Karpas-422 (cell line): Measurements from ENCODE around the gene NUP188. TPM values are rescaled to one million over a fixed set of nuclear protein-coding genes. Genes with fewer than 3 reads are reported as not detected.

Source experiments
- DNase-seq: peaks from one replicate; pipeline ENCODE4 v3.0.0-alpha.2; 2015
- H2AFZ ChIP-seq: fragments of 200-600 bp; sonication (generic); 2 replicates; pipeline ENCODE4 v1.6.1; 2014; ENCODE audit warnings: antibody characterized with exemption, low read length, mixed read lengths
- H3K27ac ChIP-seq: fragments of 200-600 bp; sonication (generic); 2 replicates; pipeline ENCODE4 v1.5.1; 2014; ENCODE audit warnings: mild to moderate bottlenecking, low read length, moderate library complexity
- H3K27me3 ChIP-seq: fragments of 200-600 bp; sonication (generic); 2 replicates; pipeline ENCODE4 v1.6.1; 2014; ENCODE audit warnings: low read length, mixed read lengths
- H3K36me3 ChIP-seq: fragments of 200-600 bp; sonication (generic); 2 replicates; pipeline ENCODE4 v1.6.1; 2014; ENCODE audit warnings: low read length, mixed read lengths; ENCODE audit not compliant: insufficient read depth
- H3K4me1 ChIP-seq: fragments of 200-600 bp; sonication (generic); 2 replicates; pipeline ENCODE4 v1.6.1; 2014; ENCODE audit warnings: mild to moderate bottlenecking, low read length, mixed read lengths
- H3K4me2 ChIP-seq: fragments of 200-600 bp; sonication (generic); 2 replicates; pipeline ENCODE4 v1.6.1; 2014; ENCODE audit warnings: low read length, low read depth, mild to moderate bottlenecking; ENCODE audit not compliant: poor library complexity, severe bottlenecking
- H3K4me3 ChIP-seq: fragments of 200-600 bp; sonication (generic); 2 replicates; pipeline ENCODE4 v1.5.1; 2014; ENCODE audit warnings: mild to moderate bottlenecking, antibody characterized with exemption, low read length, mixed read lengths
- H3K79me2 ChIP-seq: fragments of 200-600 bp; sonication (generic); 2 replicates; pipeline ENCODE4 v1.6.1; 2014; ENCODE audit warnings: mild to moderate bottlenecking, low read length, mixed read lengths
- H3K9ac ChIP-seq: fragments of 200-600 bp; sonication (generic); 2 replicates; pipeline ENCODE4 v1.6.0; 2014; ENCODE audit warnings: low read length
- H3K9me2 ChIP-seq: fragments of 200-600 bp; sonication (generic), shearing (Covaris generic); replicated peaks from 2 replicates; pipeline ENCODE4 v1.6.0; 2014; ENCODE audit warnings: mild to moderate bottlenecking, low read length, moderate library complexity; ENCODE audit not compliant: insufficient read depth
- H3K9me3 ChIP-seq: fragments of 300-700, 200-600 bp; sonication (generic); 2 replicates; pipeline ENCODE4 v1.6.1; 2014; ENCODE audit warnings: low read length, mixed read lengths
- H4K20me1 ChIP-seq: fragments of 200-600 bp; sonication (generic); 2 replicates; pipeline ENCODE4 v1.6.1; 2014; ENCODE audit warnings: mild to moderate bottlenecking, antibody characterized with exemption, low read length, low read depth; ENCODE audit not compliant: insufficient read depth
- total RNA-seq: library from RNA; depleted of rRNA; stranded (reverse); fragments of >200 nt; shearing (Covaris generic); gene quantifications from 2 replicates; pipeline ENCODE4 v1.2.3, GENCODE V29; 2014; ENCODE audit warnings: low replicate concordance; rRNA removed

NUP188 gene, protein sequence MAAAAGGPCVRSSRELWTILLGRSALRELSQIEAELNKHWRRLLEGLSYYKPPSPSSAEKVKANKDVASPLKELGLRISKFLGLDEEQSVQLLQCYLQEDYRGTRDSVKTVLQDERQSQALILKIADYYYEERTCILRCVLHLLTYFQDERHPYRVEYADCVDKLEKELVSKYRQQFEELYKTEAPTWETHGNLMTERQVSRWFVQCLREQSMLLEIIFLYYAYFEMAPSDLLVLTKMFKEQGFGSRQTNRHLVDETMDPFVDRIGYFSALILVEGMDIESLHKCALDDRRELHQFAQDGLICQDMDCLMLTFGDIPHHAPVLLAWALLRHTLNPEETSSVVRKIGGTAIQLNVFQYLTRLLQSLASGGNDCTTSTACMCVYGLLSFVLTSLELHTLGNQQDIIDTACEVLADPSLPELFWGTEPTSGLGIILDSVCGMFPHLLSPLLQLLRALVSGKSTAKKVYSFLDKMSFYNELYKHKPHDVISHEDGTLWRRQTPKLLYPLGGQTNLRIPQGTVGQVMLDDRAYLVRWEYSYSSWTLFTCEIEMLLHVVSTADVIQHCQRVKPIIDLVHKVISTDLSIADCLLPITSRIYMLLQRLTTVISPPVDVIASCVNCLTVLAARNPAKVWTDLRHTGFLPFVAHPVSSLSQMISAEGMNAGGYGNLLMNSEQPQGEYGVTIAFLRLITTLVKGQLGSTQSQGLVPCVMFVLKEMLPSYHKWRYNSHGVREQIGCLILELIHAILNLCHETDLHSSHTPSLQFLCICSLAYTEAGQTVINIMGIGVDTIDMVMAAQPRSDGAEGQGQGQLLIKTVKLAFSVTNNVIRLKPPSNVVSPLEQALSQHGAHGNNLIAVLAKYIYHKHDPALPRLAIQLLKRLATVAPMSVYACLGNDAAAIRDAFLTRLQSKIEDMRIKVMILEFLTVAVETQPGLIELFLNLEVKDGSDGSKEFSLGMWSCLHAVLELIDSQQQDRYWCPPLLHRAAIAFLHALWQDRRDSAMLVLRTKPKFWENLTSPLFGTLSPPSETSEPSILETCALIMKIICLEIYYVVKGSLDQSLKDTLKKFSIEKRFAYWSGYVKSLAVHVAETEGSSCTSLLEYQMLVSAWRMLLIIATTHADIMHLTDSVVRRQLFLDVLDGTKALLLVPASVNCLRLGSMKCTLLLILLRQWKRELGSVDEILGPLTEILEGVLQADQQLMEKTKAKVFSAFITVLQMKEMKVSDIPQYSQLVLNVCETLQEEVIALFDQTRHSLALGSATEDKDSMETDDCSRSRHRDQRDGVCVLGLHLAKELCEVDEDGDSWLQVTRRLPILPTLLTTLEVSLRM (N-terminal part only)
- total RNA-seq = 32.1 and 49.0 TPM in 2 replicates

DNA sequence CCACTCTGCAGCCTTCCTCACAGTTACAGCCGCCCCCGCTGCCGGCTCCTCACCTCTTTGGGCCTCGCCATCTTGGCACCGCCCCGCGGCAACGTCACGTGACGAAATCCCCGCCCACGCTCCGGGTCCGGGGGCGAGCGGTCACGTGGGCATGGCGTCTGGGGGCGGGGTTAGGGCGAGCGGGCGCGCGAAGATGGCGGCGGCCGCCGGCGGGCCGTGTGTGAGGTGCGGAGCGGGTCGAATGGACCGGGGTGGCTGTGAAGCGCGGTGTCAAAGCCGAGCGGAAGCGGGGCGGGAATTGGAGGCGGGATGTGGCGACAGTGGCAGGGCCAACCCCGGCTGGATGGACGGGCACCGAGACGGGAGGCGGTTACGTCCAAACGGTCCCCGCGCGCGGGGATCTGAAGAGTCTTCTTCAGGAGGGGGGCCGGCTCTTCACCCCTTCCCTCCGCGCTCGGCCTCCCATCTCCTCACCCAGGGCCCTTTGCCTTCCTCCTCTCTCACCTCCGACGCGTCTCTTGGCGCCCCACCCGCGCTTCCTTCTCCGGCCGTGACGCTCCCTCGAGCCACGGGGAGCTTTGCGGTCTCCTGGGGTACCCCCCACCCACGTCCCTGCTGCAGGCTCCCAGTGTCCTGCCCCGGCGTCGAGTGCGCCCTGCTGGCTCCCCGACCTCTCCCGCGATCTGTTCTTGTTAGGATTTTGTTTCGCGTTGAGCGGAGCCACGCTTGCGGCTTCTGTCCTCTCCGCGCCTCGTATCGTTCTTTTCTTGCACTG, at the start of gene NUP188, which contains the start of gene DOLK:
Gene NUP188 (plus strand): TSS at position 173 of the 775 bp plus-strand sequence. CDS start 21 bp downstream, at position 194.
Gene DOLK (minus strand): TSS at position 77 of the 775 bp plus-strand sequence. CDS start 300 bp downstream, outside the sequence.
- no peaks in the 10 kb centered on the region for H3K9me3 ChIP-seq
- H3K36me3 ChIP-seq = peaks cover 3% of the 10 kb centered on the region; the same call in 1 of the 2 replicates
- H3K79me2 ChIP-seq = peaks cover 35% of the 10 kb centered on the region
- peak within 1 kb of the TSS; percentile 97 for H3K4me3 ChIP-seq
- H3K4me2 ChIP-seq = peak within 1 kb of the TSS; percentile 98
- H3K9ac ChIP-seq = peak within 1 kb of the TSS; percentile 97
- H3K9me2 ChIP-seq = no peaks in the 10 kb centered on the region
- DNase-seq = peak; percentile 99
- H4K20me1 ChIP-seq = no peaks in the 10 kb centered on the region
- no peaks in the 10 kb centered on the region for H3K27me3 ChIP-seq
- peaks cover 19% of the 10 kb centered on the region for H3K4me1 ChIP-seq
- H3K27ac ChIP-seq = peak within 1 kb of the TSS; percentile 64
- peak within 1 kb of the TSS; percentile 86 for H2AFZ ChIP-seq

DNA sequence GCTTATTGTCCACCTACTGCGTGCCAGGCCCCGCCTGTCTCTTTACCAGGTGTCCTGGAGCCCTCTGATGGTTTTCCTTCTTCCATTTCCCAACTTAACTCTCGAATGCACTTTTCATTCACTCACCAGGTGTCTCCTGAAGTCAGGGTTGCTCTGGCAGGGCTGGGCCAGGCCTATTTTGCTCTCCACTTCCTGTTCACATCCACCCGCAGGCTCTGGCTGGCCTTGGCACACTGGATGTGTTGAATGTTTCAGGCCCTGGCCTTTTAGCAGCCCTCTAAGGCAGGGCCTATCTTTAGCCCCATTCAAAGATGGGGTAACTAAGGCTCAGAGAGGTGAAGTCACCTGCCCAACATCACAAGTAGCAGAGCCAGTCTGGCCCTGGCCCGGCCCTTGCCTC, 49.1 kb upstream of the NUP188 start:
- no peak overlapping the region for H3K9ac ChIP-seq
- peaks cover 17% of the 10 kb centered on the region for H3K4me1 ChIP-seq
- H3K4me2 ChIP-seq = no peak overlapping the region
- H3K4me3 ChIP-seq = no peak overlapping the region
- no peaks in the 10 kb centered on the region for H3K27me3 ChIP-seq
- no peaks in the 10 kb centered on the region for H4K20me1 ChIP-seq
- no peak for DNase-seq
- no peaks in the 10 kb centered on the region for H3K9me2 ChIP-seq
- no peak overlapping the region for H2AFZ ChIP-seq
- no peak overlapping the region for H3K27ac ChIP-seq
- no peaks in the 10 kb centered on the region for H3K36me3 ChIP-seq
- H3K9me3 ChIP-seq = no peaks in the 10 kb centered on the region
- peaks cover 3% of the 10 kb centered on the region; the same call in 1 of the 2 replicates for H3K79me2 ChIP-seq

DNA sequence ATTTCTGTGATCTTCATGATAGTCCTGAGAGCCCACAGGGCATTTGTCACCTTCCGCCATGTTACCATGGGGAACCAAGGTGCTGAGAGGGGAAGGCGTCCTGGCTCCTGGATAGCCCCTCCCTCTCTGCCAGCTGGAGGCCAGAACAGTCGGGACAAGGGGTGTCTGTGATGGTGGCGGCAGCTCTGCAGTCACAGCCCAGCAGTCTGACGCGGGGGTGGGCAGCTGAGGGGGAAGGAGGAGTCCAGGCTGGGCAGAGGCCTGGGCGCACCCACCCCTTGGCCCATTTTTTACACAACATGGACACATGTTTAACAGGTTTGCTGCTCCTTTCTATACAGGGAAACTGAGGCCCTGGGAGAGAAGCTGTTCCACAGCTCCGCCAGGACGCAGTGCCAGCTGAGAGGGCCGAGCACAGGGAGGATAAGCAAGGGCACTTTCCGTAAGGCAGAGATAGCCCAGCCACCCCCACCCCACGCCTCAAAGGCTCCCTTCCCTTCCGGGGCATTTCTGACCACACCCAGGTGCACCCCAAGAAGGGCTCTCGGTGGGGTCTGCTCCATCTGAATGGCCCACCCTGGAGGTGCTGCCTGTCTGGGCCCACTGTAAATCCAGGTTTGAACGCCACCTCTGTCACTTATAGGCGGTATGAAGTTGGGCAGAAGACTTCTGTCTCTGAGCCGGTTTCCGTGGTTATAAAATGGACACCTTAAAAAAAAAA, 48.5 kb upstream of the NUP188 start:
- Histone ChIP-seq H3K27ac (no peak overlapping the region), H3K9ac (no peak overlapping the region), H3K4me2 (no peak overlapping the region), H3K36me3 (no peaks in the 10 kb centered on the region), H3K27me3 (no peaks in the 10 kb centered on the region), H2AFZ (no peak overlapping the region), H3K9me2 (no peaks in the 10 kb centered on the region), H3K4me1 (peaks cover 17% of the 10 kb centered on the region), H3K9me3 (no peaks in the 10 kb centered on the region), H4K20me1 (no peaks in the 10 kb centered on the region), H3K79me2 (peaks cover 3% of the 10 kb centered on the region; the same call in 1 of the 2 replicates), H3K4me3 (no peak overlapping the region)
- no peak for DNase-seq

DNA sequence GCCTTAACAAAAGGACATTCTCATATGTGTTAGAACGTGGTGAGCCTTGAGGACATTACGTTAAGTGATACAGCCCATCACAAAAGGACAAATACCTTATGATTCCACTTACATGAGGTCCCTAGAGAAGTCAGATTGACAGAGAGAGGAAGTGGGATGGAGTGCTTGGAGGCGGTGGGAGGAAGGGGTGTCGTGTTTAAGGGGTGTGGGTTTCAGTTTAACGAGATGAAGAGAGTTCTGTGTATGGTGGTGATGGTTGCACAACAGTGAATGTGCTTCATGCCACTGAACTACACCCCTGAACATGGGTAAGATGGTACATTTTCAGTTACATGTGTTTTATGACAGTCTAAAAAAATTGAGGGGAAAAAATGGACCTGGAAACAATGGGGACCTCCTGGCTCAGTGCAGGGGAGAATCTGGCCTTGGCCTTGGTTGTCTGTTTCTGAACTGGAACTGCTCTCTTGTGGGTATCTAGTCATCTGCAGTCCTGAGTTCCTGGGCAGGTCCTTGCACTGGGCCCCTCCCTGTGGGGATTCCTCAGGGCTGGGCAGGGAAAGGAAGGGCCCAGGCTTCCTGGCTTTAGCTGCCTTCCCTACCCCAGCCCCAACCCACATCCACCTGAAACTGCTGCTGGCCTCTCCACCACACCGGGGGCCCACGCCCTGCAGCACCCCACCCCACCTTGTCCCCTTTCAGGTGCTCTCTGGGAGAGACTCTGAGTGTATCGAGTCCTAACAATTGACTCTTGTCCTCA, 47.8 kb upstream of the NUP188 start:
- Histone ChIP-seq H3K4me3 (no peak overlapping the region), H3K9me3 (no peaks in the 10 kb centered on the region), H3K27ac (no peak overlapping the region), H3K9me2 (no peaks in the 10 kb centered on the region), H3K9ac (no peak overlapping the region), H4K20me1 (no peaks in the 10 kb centered on the region), H3K4me2 (no peak overlapping the region), H3K27me3 (no peaks in the 10 kb centered on the region), H3K36me3 (no peaks in the 10 kb centered on the region), H3K4me1 (peaks cover 17% of the 10 kb centered on the region), H3K79me2 (peaks cover 3% of the 10 kb centered on the region; the same call in 1 of the 2 replicates), H2AFZ (no peak overlapping the region)
- DNase-seq = no peak

DNA sequence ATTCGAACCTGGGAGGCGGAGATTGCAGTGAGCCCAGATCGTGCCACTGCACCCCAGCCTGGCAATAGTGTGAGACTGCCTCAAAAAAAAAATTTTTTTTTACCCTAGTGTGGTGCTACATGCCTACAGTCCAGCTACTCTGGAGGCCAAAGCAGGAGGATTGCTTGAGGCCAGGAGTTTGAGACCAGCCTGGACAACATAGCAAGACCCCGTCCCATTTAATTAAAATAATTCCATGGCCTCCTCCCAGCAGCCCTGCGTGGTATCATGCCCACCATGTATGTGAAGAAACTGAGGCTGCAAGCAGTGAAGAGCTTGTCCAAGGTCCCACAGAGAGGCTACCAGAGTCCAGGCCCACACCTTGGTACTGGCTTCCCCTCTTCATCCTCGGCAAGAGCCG, 46.1 kb upstream of the NUP188 start:
- H3K4me1 ChIP-seq = peaks cover 1% of the 10 kb centered on the region; the same call in 1 of the 2 replicates
- H3K27ac ChIP-seq = no peak overlapping the region
- no peak for DNase-seq
- no peaks in the 10 kb centered on the region for H3K9me3 ChIP-seq
- no peaks in the 10 kb centered on the region for H4K20me1 ChIP-seq
- no peak overlapping the region for H3K9ac ChIP-seq
- no peaks in the 10 kb centered on the region for H3K9me2 ChIP-seq
- no peaks in the 10 kb centered on the region for H3K27me3 ChIP-seq
- H3K79me2 ChIP-seq = peaks cover 3% of the 10 kb centered on the region; the same call in 1 of the 2 replicates
- no peak overlapping the region for H3K4me2 ChIP-seq
- H3K36me3 ChIP-seq = no peaks in the 10 kb centered on the region
- no peak overlapping the region for H2AFZ ChIP-seq
- H3K4me3 ChIP-seq = no peak overlapping the region

DNA sequence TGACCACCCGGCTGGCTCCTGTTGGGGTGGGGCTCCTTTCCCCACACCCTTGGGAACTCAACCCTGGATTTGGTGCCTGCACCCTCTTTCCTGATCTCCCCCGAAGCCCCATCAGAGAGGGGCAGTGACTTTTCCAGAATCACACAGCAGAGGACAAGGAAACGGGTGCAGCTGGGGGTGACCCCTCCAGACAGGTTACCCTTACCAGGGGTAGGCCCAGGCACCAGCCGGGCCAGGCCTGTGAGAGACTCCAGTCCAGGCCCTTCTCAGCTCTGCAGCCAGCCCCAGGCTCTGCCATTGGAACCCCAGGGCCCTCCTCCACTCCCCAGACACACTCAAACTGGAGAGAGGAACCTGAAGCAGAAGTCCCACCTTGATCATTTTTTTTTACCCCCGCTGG, 45.7 kb upstream of the NUP188 start:
- Histone ChIP-seq H3K36me3 (no peaks in the 10 kb centered on the region), H3K27me3 (no peaks in the 10 kb centered on the region), H3K79me2 (peaks cover 3% of the 10 kb centered on the region; the same call in 1 of the 2 replicates), H3K4me3 (no peak overlapping the region), H3K4me1 (no peaks in the 10 kb centered on the region), H3K9ac (no peak overlapping the region), H3K9me3 (no peaks in the 10 kb centered on the region), H3K9me2 (no peaks in the 10 kb centered on the region), H3K4me2 (no peak overlapping the region), H3K27ac (no peak overlapping the region), H4K20me1 (no peaks in the 10 kb centered on the region), H2AFZ (no peak overlapping the region)
- DNase-seq = no peak
